Upper lobe of left lung (tissue), 4 donors: Measurements from ENCODE around the gene LRRC43.

Experiments used
- POLR2A ChIP-seq, 4 donors: fragments of 450-650 bp; IDR thresholded peaks; one replicate each; pipeline ENCODE4 v1.5.1; 2016 to 2017; ENCODE audit warnings: antibody characterized with exemption in 4 of 4, mild to moderate bottlenecking in 2 of 4
- TF ChIP-seq, protein P1 (sequence below), 6 experiments: fragments of 450-650 bp in 4 of 6; fragments of 200-600 bp in 2 of 6; sonication (generic) in 2 of 6; IDR thresholded peaks; one replicate each; pipeline ENCODE4 v1.5.1; 2016 to 2019; ENCODE audit warnings: antibody characterized with exemption in 6 of 6

DNA sequence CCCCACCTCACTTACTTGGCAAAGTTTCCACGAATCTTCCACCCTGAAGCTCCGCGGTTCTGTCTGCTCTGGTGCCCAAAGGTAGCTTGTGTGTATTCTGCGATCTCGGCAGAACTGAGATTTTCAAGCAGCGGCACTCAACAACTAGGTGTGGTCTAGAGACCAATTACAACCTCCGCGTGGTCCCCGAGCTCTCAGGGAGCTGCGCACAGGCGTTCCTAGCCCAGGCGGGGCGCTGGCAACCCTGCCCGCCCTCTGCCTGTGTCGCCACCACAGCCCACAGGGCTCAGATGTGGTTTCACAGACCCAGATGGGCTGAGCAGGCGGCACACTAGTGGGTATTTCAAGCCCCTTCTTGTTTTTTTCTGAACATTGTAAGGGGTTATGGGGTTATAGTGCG is 44.4 kb downstream of the LRRC43 start:
- TF ChIP-seq POLR2A (IDR thresholded peaks at IDR 0.05) = no peak
- TF ChIP-seq, protein P1, sequence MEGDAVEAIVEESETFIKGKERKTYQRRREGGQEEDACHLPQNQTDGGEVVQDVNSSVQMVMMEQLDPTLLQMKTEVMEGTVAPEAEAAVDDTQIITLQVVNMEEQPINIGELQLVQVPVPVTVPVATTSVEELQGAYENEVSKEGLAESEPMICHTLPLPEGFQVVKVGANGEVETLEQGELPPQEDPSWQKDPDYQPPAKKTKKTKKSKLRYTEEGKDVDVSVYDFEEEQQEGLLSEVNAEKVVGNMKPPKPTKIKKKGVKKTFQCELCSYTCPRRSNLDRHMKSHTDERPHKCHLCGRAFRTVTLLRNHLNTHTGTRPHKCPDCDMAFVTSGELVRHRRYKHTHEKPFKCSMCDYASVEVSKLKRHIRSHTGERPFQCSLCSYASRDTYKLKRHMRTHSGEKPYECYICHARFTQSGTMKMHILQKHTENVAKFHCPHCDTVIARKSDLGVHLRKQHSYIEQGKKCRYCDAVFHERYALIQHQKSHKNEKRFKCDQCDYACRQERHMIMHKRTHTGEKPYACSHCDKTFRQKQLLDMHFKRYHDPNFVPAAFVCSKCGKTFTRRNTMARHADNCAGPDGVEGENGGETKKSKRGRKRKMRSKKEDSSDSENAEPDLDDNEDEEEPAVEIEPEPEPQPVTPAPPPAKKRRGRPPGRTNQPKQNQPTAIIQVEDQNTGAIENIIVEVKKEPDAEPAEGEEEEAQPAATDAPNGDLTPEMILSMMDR (IDR thresholded peaks at IDR 0.05) = no peak
